HEK293 (cell line): ENCODE measurements around the gene RASSF1.
A peak's percentile ranks its signal among the peaks of the same experiment; 100 is the strongest.

Source experiments
- CTCF ChIA-PET: fragments of 350-600 bp; formaldehyde crosslinking; extraction: SDS; loops from one replicate; lab custom pipeline; 2021; ENCODE audit warnings: antibody characterized with exemption; lab: Yijun Ruan, JAX
- POLR2A ChIA-PET: fragments of 300-600 bp; formaldehyde crosslinking; extraction: SDS; loops from one replicate; lab custom pipeline; 2020; ENCODE audit warnings: antibody characterized with exemption, inconsistent platforms; lab: Yijun Ruan, JAX
- H3K27ac ChIP-seq: fragments of 200-500 bp; sonication (Bioruptor generic); 2 replicates; pipeline ENCODE4 v1.5.1; 2014; ENCODE audit warnings: low read depth, low read length, control low read depth, inconsistent platforms; ENCODE audit errors: extremely low read depth
- H3K36me3 ChIP-seq, 2 experiments: fragments of 200-500 bp in 1 of 2; sonication (Bioruptor generic) in 1 of 2; 1 replicate in 1 of 2; 2 replicates in 1 of 2; pipeline ENCODE4 v1.5.1; 2014 to 2017; ENCODE audit warnings: inconsistent platforms in 2 of 2, low read length in 2 of 2; ENCODE audit not compliant: control insufficient read depth in 2 of 2, insufficient read depth in 1 of 2
- H3K4me1 ChIP-seq: fragments of 200-500 bp; sonication (Bioruptor generic); 2 replicates; pipeline ENCODE4 v1.5.1; 2014; ENCODE audit warnings: mild to moderate bottlenecking, low read length, inconsistent platforms; ENCODE audit not compliant: control insufficient read depth, insufficient read depth
- H3K4me3 ChIP-seq: 2 replicates; pipeline ENCODE4 v1.5.1; 2011; ENCODE audit warnings: low read depth, mild to moderate bottlenecking, control low read depth, low read length, moderate library complexity
- H3K9me3 ChIP-seq: fragments of 200-500 bp; sonication (Bioruptor generic); 2 replicates; pipeline ENCODE4 v1.5.1; 2014; ENCODE audit warnings: low read depth, low read length, inconsistent platforms; ENCODE audit not compliant: control insufficient read depth, insufficient read depth
- GLI4 ChIP-seq: fragments of 450-650 bp; formaldehyde crosslinking; IDR thresholded peaks from 2 replicates; pipeline ENCODE4 v1.5.1; 2016; ENCODE audit warnings: missing biosample characterization, missing genetic modification characterization
- GLIS1 ChIP-seq: fragments of 450-650 bp; formaldehyde crosslinking; IDR thresholded peaks from 2 replicates; pipeline ENCODE4 v1.5.1; 2016; ENCODE audit warnings: missing biosample characterization, missing genetic modification characterization
- ZFP41 ChIP-seq: fragments of 450-650 bp; formaldehyde crosslinking; IDR thresholded peaks from 2 replicates; pipeline ENCODE4 v1.5.1; 2016; ENCODE audit warnings: missing biosample characterization, missing genetic modification characterization, borderline replicate concordance
- ZNF2 ChIP-seq: fragments of 450-650 bp; formaldehyde crosslinking; IDR thresholded peaks from 2 replicates; pipeline ENCODE4 v1.5.1; 2016; ENCODE audit warnings: missing biosample characterization, missing genetic modification characterization
- ZNF600 ChIP-seq: fragments of 450-650 bp; formaldehyde crosslinking; IDR thresholded peaks from 2 replicates; pipeline ENCODE4 v1.5.1; 2016; ENCODE audit warnings: missing biosample characterization, missing genetic modification characterization
- ZNF629 ChIP-seq: fragments of 450-650 bp; formaldehyde crosslinking; IDR thresholded peaks from 2 replicates; pipeline ENCODE4 v1.5.1; 2017; ENCODE audit warnings: missing biosample characterization, missing genetic modification characterization
- ZNF654 ChIP-seq: fragments of 450-650 bp; formaldehyde crosslinking; IDR thresholded peaks from 2 replicates; pipeline ENCODE4 v1.5.1; 2016; ENCODE audit warnings: low read depth, missing biosample characterization, missing genetic modification characterization
- ZNF677 ChIP-seq: fragments of 450-650 bp; IDR thresholded peaks from 2 replicates; pipeline ENCODE4 v1.5.0; 2018; ENCODE audit warnings: missing biosample characterization, mild to moderate bottlenecking, missing genetic modification characterization, moderate library complexity
- ZNF747 ChIP-seq: fragments of 450-650 bp; formaldehyde crosslinking; IDR thresholded peaks from 2 replicates; pipeline ENCODE4 v1.5.1; 2016; ENCODE audit warnings: missing biosample characterization, missing genetic modification characterization
- ZNF76 ChIP-seq: fragments of 450-650 bp; formaldehyde crosslinking; IDR thresholded peaks from 2 replicates; pipeline ENCODE4; 2016; ENCODE audit warnings: low read depth, missing biosample characterization, missing genetic modification characterization, borderline replicate concordance
- ZNF776 ChIP-seq: fragments of 450-650 bp; formaldehyde crosslinking; IDR thresholded peaks from 2 replicates; pipeline ENCODE4 v1.5.0; 2017; ENCODE audit warnings: missing biosample characterization, missing genetic modification characterization, borderline replicate concordance
- ZSCAN5A ChIP-seq: fragments of 450-650 bp; formaldehyde crosslinking; IDR thresholded peaks from 2 replicates; pipeline ENCODE4 v1.5.1; 2016; ENCODE audit warnings: missing biosample characterization, missing genetic modification characterization
- TF ChIP-seq, protein P1 (sequence below): fragments of 450-650 bp; formaldehyde crosslinking; IDR thresholded peaks from 2 replicates; pipeline ENCODE4 v1.5.1; 2016; ENCODE audit warnings: missing biosample characterization, missing genetic modification characterization
- TF ChIP-seq, protein P2 (sequence below): fragments of 450-650 bp; formaldehyde crosslinking; IDR thresholded peaks from 2 replicates; pipeline ENCODE4 v1.5.1; 2016; ENCODE audit warnings: missing biosample characterization, missing genetic modification characterization
- TF ChIP-seq, protein P3 (sequence below): fragments of 450-650 bp; formaldehyde crosslinking; IDR thresholded peaks from 2 replicates; pipeline ENCODE4 v1.5.1; 2016; ENCODE audit warnings: missing biosample characterization, missing genetic modification characterization

The RASSF1 gene

DNA sequence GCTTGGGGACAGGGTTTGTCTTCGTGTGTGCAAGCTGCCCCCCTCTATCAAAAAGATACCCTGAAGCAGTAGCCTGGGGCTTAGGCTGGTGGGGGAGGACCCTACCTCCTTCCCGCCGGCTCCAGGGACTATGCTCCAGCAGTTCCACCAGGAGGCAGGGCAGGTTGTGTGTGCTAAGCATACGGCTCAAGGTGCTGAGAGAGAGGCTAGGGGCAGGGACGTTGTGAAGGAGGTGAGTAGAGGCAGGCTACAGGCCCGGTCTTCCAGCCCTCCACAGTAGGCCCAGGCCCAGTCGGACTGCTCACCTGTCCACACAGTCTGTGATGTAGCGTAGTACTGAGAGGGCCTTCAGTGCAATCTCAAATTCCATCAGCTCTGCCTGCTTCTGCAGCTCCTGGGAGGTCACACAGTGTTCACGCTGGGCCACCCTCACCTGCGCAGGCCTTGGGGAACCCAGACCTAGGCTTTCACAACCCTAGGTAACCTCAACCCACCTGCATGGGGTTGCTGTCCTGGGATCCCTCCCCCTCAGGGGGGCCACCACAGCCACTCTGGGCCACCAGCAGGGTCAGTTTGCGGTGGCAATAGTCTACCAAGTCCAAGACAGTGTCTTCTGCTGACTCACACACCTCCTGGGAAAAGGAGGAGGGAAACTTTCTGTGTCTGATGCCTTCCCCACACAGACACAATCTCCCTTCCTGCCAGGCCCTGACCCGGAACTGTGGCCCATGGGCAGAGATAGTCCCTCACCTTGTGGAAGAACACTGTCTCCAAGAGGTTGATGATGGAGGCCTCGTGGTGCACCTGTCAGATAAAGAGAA is 2.4 kb upstream of the RASSF1 start:
- ChIA-PET POLR2A (no interaction called here), CTCF (interaction anchor here (1.0 kb wide), 1 partner anchor 199 kb away, joined by 3 read pairs; no protein-coding TSS in a partner anchor)
- Histone ChIP-seq H3K4me3 (no peak overlapping the region), H3K9me3 (no peaks in the 10 kb centered on the region), H3K27ac (no peak overlapping the region), H3K36me3 (peaks cover 0 to 40% of the 10 kb centered on the region in 2 experiments; a peak in 1 of 3 replicates)
- TF ChIP-seq ZSCAN5A (tag by site-specific recombination) (no peak), GLIS1 (tag by site-specific recombination) (0 out of 2 replicates have a peak, but pooled peaks have one; percentile 16)
- TF ChIP-seq, all 188 proteins: peak for 1
- H3K4me1 ChIP-seq = peaks cover 4% of the 10 kb centered on the region; the same call in 1 of the 2 replicates

GRCh38 chr3:50341996-50342650 is 1.5 kb upstream of the RASSF1 start:
- Histone ChIP-seq H3K9me3 (no peaks in the 10 kb centered on the region), H3K27ac (no peak overlapping the region), H3K4me3 (no peak overlapping the region), H3K4me1 (peaks cover 2% of the 10 kb centered on the region; the same call in 1 of the 2 replicates), H3K36me3 (peaks cover 0 to 32% of the 10 kb centered on the region in 2 experiments; a peak in 1 of 3 replicates)
- TF ChIP-seq ZNF747 (tag by site-specific recombination) (no peak), ZNF2 (no peak), ZNF677 (tag by site-specific recombination) (no peak), ZFP41 (tag by site-specific recombination) (no peak), ZNF776 (tag by site-specific recombination) (no peak), ZNF629 (tag by site-specific recombination) (no peak), ZNF654 (tag by site-specific recombination) (no peak), ZNF600 (tag by site-specific recombination) (no peak), GLI4 (no peak), ZNF76 (tag by site-specific recombination) (no peak)
- TF ChIP-seq, protein P1, sequence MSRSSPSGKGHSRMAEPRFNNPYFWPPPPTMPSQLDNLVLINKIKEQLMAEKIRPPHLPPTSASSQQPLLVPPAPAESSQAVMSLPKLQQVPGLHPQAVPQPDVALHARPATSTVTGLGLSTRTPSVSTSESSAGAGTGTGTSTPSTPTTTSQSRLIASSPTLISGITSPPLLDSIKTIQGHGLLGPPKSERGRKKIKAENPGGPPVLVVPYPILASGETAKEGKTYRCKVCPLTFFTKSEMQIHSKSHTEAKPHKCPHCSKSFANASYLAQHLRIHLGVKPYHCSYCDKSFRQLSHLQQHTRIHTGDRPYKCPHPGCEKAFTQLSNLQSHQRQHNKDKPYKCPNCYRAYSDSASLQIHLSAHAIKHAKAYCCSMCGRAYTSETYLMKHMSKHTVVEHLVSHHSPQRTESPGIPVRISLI (tag by site-specific recombination) = no peak
- TF ChIP-seq, protein P2, sequence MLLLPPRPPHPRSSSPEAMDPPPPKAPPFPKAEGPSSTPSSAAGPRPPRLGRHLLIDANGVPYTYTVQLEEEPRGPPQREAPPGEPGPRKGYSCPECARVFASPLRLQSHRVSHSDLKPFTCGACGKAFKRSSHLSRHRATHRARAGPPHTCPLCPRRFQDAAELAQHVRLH (tag by site-specific recombination) = no peak
- TF ChIP-seq, protein P3, sequence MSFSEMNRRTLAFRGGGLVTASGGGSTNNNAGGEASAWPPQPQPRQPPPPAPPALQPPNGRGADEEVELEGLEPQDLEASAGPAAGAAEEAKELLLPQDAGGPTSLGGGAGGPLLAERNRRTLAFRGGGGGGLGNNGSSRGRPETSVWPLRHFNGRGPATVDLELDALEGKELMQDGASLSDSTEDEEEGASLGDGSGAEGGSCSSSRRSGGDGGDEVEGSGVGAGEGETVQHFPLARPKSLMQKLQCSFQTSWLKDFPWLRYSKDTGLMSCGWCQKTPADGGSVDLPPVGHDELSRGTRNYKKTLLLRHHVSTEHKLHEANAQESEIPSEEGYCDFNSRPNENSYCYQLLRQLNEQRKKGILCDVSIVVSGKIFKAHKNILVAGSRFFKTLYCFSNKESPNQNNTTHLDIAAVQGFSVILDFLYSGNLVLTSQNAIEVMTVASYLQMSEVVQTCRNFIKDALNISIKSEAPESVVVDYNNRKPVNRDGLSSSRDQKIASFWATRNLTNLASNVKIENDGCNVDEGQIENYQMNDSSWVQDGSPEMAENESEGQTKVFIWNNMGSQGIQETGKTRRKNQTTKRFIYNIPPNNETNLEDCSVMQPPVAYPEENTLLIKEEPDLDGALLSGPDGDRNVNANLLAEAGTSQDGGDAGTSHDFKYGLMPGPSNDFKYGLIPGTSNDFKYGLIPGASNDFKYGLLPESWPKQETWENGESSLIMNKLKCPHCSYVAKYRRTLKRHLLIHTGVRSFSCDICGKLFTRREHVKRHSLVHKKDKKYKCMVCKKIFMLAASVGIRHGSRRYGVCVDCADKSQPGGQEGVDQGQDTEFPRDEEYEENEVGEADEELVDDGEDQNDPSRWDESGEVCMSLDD (tag by site-specific recombination) = no peak
- ChIA-PET CTCF (no interaction called here), POLR2A (no interaction called here)
